Adrenal gland (tissue), 5 donors: ENCODE results near the gene SLC22A4.

Experiments used
- POLR2A ChIP-seq, 2 donors: fragments of 450-650 bp; IDR thresholded peaks; one replicate each; pipeline ENCODE4 v1.6.1; 2017; ENCODE audit warnings: antibody characterized with exemption in 2 of 2, mild to moderate bottlenecking in 2 of 2, moderate library complexity in 1 of 2
- TF ChIP-seq, protein P1 (sequence below), 6 experiments: fragments of 450-650 bp in 4 of 6; fragments of 200-600 bp in 2 of 6; sonication (generic) in 1 of 6; IDR thresholded peaks; 1 replicate in 5 of 6; 2 replicates in 1 of 6; pipeline versions ENCODE4 v1.5.1 to v1.8.0; 2016 to 2021; ENCODE audit warnings: antibody characterized with exemption in 6 of 6, mild to moderate bottlenecking in 2 of 6, moderate library complexity in 1 of 6
- donor health status: DM: no; HTN: no; CAD: no.

DNA sequence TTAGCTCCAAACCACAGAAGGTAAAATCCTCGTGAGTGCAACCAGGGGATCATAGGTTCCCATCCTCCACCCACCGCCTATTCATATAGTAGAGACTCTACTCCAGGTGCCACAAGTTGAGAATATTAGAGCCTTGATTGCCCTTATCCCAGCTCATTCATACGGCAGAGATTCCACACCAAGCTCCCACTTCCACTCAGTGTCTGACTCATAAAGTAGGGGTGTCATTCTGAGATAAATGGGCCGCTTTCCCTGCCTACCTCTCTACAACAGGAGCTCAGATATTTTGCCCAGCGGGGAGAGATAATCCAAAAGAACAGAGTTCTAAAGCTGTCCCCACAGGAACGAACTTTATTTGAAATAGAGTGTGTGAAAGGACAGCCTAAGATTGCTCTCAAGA lies 9.4 kb downstream of the SLC22A4 start:
- TF ChIP-seq, protein P1, sequence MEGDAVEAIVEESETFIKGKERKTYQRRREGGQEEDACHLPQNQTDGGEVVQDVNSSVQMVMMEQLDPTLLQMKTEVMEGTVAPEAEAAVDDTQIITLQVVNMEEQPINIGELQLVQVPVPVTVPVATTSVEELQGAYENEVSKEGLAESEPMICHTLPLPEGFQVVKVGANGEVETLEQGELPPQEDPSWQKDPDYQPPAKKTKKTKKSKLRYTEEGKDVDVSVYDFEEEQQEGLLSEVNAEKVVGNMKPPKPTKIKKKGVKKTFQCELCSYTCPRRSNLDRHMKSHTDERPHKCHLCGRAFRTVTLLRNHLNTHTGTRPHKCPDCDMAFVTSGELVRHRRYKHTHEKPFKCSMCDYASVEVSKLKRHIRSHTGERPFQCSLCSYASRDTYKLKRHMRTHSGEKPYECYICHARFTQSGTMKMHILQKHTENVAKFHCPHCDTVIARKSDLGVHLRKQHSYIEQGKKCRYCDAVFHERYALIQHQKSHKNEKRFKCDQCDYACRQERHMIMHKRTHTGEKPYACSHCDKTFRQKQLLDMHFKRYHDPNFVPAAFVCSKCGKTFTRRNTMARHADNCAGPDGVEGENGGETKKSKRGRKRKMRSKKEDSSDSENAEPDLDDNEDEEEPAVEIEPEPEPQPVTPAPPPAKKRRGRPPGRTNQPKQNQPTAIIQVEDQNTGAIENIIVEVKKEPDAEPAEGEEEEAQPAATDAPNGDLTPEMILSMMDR (IDR thresholded peaks at IDR 0.05): no peak
- no peak for TF ChIP-seq POLR2A (IDR thresholded peaks at IDR 0.05)
